ENCODE results near the gene MATCAP1.

MATCAP1 gene

GRCh38 chr16:67183627-67184452 lies at the start of gene MATCAP1:
MATCAP1 (minus strand) TSS chr16:67183963; CDS start chr16:67180610, 3,353 bp downstream.
- no peak within 1 kb of the TSS for H3K27ac Mint-ChIP-seq
- peaks cover 25% of the 10 kb centered on the region for H3K27me3 Mint-ChIP-seq
- H3K4me1 Mint-ChIP-seq (ENCODE audit: low read depth) = peaks cover 16% of the 10 kb centered on the region
- H3K4me3 Mint-ChIP-seq = no peak within 1 kb of the TSS
- no peaks in the 10 kb centered on the region for H3K36me3 Mint-ChIP-seq (ENCODE audit: low read depth)
- no peaks in the 10 kb centered on the region for H3K9me3 Mint-ChIP-seq
- peak; percentile 94 for DNase-seq

DNA sequence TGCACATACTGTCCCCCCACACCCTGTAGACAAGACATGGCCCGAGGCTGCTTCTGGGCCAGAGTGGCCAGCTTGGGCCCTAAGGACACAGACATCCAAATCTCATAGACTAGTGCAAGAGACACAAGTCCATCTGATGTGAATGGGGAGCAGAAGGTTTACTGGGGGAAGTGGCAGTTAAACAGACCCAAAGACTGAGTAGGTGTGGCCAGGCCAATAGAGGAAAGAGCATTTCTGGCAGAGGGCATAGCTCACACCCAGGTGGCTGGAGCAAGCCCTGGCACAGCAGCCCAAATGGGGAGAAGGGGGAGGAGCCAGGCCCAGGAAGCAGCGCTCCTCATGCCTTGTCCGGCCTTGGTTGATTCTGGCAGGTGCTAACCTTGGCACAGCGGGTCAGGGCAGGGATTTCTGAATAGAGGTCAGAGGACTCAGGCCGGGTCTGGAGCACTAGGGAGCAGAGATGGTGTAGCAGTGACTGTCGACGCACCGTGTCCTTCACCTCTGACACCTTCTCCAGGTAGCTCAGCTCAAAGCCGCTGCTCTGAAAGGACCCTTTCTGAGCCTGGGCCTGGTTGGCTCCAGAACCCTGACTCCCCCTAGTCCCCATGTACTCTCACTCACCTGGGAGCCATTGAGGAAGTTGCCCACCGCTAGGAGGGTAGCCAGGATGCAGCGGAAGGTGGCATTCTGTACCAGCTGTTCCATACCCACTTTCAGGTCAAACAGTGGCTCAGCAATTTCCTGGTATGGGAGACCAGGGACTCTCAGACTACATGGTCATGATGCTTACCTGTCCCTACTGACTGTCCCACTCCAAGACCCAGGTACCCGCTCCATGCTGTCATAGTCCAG lies 47.3 kb upstream of the MATCAP1 start:
- DNase-seq = no peak
- peaks cover 90% of the 10 kb centered on the region for H3K36me3 Mint-ChIP-seq (ENCODE audit: low read depth)

GRCh38 chr16:67229906-67230808 lies 46.4 kb upstream of the MATCAP1 start:
- Mint-ChIP-seq H3K9me3 (no peaks in the 10 kb centered on the region), H3K4me1 (ENCODE audit: low read depth) (peaks cover 35% of the 10 kb centered on the region), H3K36me3 (ENCODE audit: low read depth) (peaks cover 84% of the 10 kb centered on the region), H3K27me3 (no peaks in the 10 kb centered on the region), H3K27ac (peak overlapping the region; percentile 44), H3K4me3 (no peak overlapping the region)
- no peak for DNase-seq

More for the DNA sequence above, 47.3 kb upstream of the MATCAP1 start:
- no peaks in the 10 kb centered on the region for H3K9me3 Mint-ChIP-seq
- H3K27ac Mint-ChIP-seq = peak overlapping the region; percentile 29
- no peak overlapping the region for H3K4me3 Mint-ChIP-seq
- H3K4me1 Mint-ChIP-seq (ENCODE audit: low read depth) = peaks cover 28% of the 10 kb centered on the region
- H3K27me3 Mint-ChIP-seq = no peaks in the 10 kb centered on the region

- Mint-ChIP-seq H3K36me3 (ENCODE audit: low read depth) (peaks cover 72% of the 10 kb centered on the region), H3K4me3 (peak overlapping the region; percentile 98), H3K27me3 (no peaks in the 10 kb centered on the region), H3K27ac (peak overlapping the region; percentile 99), H3K4me1 (ENCODE audit: low read depth) (peaks cover 46% of the 10 kb centered on the region), H3K9me3 (no peaks in the 10 kb centered on the region)
- no peak for DNase-seq
Measured at GRCh38 chr16:67228905-67229304, 45.1 kb upstream of the MATCAP1 start.

- H3K4me3 Mint-ChIP-seq = peak overlapping the region; percentile 98
- peaks cover 51% of the 10 kb centered on the region for H3K4me1 Mint-ChIP-seq (ENCODE audit: low read depth)
- peaks cover 65% of the 10 kb centered on the region for H3K36me3 Mint-ChIP-seq (ENCODE audit: low read depth)
- H3K27me3 Mint-ChIP-seq = no peaks in the 10 kb centered on the region
- H3K9me3 Mint-ChIP-seq = no peaks in the 10 kb centered on the region
- H3K27ac Mint-ChIP-seq = peak overlapping the region; percentile 99
- no peak for DNase-seq
Measured at GRCh38 chr16:67228034-67228785, 44.4 kb upstream of the MATCAP1 start.

GRCh38 chr16:67227567-67227921 lies 43.8 kb upstream of the MATCAP1 start:
- H3K4me1 Mint-ChIP-seq (ENCODE audit: low read depth) = peaks cover 55% of the 10 kb centered on the region
- H3K27ac Mint-ChIP-seq = peak overlapping the region; percentile 99
- H3K9me3 Mint-ChIP-seq = no peaks in the 10 kb centered on the region
- H3K27me3 Mint-ChIP-seq = no peaks in the 10 kb centered on the region
- DNase-seq = no peak
- peaks cover 60% of the 10 kb centered on the region for H3K36me3 Mint-ChIP-seq (ENCODE audit: low read depth)
- peak overlapping the region; percentile 98 for H3K4me3 Mint-ChIP-seq

DNA sequence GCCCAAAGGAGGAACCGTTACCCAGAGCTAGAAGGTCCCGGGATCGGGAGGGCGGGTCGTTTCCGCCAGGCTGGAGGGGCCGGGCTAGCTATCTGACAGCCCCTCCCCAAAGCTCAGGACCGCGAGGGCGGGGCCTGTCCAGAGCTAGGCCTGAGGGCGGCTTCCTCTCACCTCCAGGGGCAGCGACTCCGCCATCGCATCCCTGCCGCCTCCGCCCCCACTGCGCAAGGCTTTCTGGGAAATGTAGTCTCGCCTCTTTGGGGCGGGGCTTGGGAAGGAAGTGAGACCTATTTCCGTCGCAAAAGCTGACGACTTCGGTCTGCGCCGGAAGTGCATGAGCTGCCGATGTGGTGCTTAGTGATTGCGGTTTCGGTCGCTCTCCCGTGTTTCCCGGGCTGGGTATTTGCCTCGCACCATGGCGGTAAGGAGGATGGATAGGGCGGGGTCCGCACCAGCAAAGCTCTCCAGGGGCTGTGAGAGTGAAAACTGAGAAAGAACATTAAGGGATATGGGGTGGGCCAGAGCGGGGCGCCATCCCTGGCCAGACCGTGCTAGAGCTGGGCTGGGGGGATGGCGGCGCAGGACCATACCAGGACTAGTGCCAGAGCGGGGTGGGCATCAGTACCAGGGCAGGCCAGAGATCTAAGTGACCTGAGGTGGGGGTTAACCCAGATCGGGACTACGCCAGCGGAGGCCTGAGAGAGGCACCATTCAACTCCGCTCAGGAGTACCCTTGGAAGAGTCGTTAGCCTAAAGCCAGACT lies 43.2 kb upstream of the MATCAP1 start, which contains the start of gene TMEM208:
Gene TMEM208, plus strand, starts transcription at position 327 of the 763 bp plus-strand sequence. Its CDS starts 89 bp downstream, at position 416.
- Mint-ChIP-seq H3K27ac (peak within 1 kb of the TSS; percentile 99), H3K4me1 (ENCODE audit: low read depth) (peaks cover 55% of the 10 kb centered on the region), H3K4me3 (peak within 1 kb of the TSS; percentile 98), H3K36me3 (ENCODE audit: low read depth) (peaks cover 54% of the 10 kb centered on the region), H3K9me3 (no peaks in the 10 kb centered on the region), H3K27me3 (no peaks in the 10 kb centered on the region)
- peak; percentile 99 for DNase-seq

DNA sequence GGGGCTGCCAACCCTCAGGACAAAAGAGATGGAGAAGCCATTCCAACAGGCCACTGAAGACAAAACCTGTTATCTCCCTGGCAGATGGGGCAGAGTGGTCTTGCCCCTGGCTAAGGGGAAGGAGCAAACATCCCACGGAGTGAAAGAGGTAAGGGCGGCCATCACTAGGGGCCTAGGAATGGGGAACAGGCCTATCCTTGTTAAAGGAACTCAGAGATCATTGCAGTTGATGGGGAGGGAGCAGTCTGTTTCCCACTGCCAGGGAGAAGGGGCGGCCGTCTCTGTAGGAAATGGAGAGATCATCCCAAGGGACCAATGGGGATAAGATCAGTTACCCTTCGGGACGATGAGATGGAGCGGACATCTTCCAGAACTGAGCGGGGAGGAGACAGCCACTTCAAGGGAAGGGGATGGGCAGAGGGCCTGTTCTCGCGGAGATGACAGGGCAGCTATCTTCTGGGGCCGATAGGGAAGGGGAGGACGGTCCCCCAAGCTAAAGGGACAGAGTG lies 42.6 kb upstream of the MATCAP1 start:
- Mint-ChIP-seq H3K36me3 (ENCODE audit: low read depth) (peaks cover 48% of the 10 kb centered on the region), H3K4me3 (peak overlapping the region; percentile 98), H3K27ac (peak overlapping the region; percentile 99), H3K27me3 (no peaks in the 10 kb centered on the region), H3K9me3 (no peaks in the 10 kb centered on the region), H3K4me1 (ENCODE audit: low read depth) (peaks cover 55% of the 10 kb centered on the region)
- no peak for DNase-seq

- no peaks in the 10 kb centered on the region for H3K9me3 Mint-ChIP-seq
Measured at GRCh38 chr16:67223992-67224391, 40.2 kb upstream of the MATCAP1 start.

DNA sequence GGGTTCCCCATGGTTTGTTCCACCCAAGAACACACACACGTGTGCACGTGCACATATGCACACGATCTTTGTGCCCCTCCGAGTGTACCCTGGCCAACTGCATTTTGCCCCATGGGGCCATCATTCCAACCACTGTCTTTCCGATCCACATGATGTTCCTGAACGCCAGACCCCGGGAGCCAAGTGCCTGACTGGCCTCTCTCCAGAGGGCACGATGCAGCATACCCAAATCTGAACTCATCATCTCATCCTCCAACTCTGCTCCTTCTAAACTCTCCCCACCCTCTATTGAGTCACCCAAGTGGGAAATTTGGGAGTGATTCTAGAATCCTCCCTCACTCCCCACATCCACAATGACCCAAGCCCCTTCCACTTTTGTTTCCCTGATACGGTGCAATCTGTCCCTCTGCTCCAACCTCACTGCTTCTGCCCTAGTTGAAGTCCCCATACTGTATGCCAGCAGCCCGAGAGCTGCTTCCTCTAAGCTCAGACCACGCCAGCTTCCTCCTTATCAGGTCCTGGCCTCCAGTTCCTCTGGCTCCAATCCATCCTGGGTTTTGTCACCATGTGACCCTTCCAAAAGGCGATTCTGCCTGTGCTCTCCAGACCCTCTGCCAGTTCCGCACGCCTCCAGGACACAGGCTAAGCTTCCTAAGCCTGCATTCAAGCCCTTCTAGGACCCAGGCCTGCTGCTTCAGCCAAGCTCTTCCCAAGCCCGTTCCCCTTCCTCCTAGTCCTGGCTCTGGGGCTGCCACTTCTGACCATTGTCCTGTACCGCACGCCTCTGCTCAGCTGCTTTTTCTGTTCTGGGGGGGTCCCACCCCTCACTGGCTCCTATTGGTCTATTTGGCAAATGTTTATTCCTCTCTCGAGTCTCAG lies 33.1 kb upstream of the MATCAP1 start:
- H3K27ac Mint-ChIP-seq = no peak overlapping the region
- DNase-seq = no peak
- H3K9me3 Mint-ChIP-seq = no peaks in the 10 kb centered on the region
- H3K27me3 Mint-ChIP-seq = no peaks in the 10 kb centered on the region
- no peaks in the 10 kb centered on the region for H3K4me1 Mint-ChIP-seq (ENCODE audit: low read depth)
- no peak overlapping the region for H3K4me3 Mint-ChIP-seq
- peaks cover 2% of the 10 kb centered on the region for H3K36me3 Mint-ChIP-seq (ENCODE audit: low read depth)

More at GRCh38 chr16:67223992-67224391, 40.2 kb upstream of the MATCAP1 start:
- no peak for DNase-seq
- Mint-ChIP-seq H3K4me3 (no peak overlapping the region), H3K36me3 (ENCODE audit: low read depth) (peaks cover 24% of the 10 kb centered on the region), H3K27me3 (no peaks in the 10 kb centered on the region), H3K4me1 (ENCODE audit: low read depth) (peaks cover 52% of the 10 kb centered on the region), H3K27ac (peak overlapping the region; percentile 35)

- peaks cover 2% of the 10 kb centered on the region for H3K36me3 Mint-ChIP-seq (ENCODE audit: low read depth)
- no peak overlapping the region for H3K27ac Mint-ChIP-seq
- H3K9me3 Mint-ChIP-seq = no peaks in the 10 kb centered on the region
- H3K27me3 Mint-ChIP-seq = no peaks in the 10 kb centered on the region
- H3K4me3 Mint-ChIP-seq = no peak overlapping the region
- no peak for DNase-seq
- no peaks in the 10 kb centered on the region for H3K4me1 Mint-ChIP-seq (ENCODE audit: low read depth)
Measured at GRCh38 chr16:67215706-67216105, 31.9 kb upstream of the MATCAP1 start.
